ENCODE results near the gene ADGRA1. TPM values are rescaled to one million over a fixed set of nuclear protein-coding genes. Genes with fewer than 3 reads are reported as not detected.

ADGRA1 gene
- polyA plus RNA-seq, 3 donors = 1.2 to 1.7 (median 1.5) TPM

DNA sequence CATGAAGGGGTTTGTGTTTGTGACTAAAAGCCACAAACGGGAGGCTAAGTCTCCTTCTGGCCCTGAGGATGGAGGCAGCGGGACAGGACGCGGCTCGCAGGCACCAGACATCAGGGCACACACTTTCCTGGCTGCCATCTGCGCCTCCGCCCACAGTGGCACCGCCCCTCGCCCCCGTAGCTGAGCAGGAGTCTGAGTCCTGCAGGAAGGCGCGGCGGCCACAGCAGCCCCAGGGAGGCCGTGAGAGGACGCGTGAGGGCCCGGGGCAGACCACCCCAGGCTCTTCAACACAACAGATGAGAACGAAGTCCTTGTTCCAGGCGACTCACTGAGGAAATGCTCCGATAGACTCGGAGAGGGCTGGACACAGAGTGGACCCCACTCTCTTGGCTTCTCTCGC lies 6.6 kb downstream of the ADGRA1 start:
- no peak for DNase-seq (ENCODE audit: low read depth in 3 of 3, low spot score in 2 of 3)

DNA sequence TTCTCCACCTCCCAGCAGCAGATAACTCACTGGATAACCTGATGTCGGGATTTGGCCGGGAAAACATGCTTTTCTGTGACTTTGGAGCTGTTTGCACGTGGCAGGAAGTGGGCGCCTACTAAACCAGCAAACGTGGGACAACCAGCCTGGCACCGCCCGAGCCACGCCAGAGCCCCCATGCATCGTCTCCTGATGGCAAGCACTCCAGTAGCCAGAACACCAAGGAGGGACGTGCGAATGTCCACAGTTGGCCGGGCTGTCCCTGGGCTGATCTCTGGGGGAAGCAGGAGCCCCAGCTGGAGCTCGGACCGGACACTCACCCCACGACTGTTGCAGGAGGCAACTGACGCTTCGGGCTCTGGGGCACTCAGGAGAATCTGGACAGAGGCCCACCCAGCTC lies 7.1 kb downstream of the ADGRA1 start:
- no peak for DNase-seq (ENCODE audit: low read depth in 3 of 3, low spot score in 2 of 3)

DNA sequence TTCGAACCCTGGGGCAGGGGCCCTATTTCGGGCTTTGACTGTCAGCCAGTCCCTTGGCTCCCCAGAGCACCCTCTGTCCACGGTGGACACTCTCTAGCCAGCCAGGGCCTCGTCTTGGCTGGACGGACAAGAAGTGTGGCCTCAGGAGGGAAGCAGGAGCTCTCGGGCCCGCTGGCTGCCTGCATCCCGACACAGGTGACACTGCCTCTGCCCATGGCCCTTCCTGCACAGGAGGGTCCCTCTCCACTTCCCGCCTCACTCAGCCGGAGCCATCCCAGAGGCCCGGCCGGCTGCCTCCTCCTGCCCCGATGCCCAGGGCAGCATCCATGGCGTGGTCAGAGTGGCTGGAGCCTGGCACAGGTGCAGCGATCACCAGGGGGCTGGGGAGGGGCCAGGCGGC lies 7.9 kb downstream of the ADGRA1 start:
- DNase-seq (ENCODE audit: low read depth in 3 of 3, low spot score in 2 of 3) = no peak

DNA sequence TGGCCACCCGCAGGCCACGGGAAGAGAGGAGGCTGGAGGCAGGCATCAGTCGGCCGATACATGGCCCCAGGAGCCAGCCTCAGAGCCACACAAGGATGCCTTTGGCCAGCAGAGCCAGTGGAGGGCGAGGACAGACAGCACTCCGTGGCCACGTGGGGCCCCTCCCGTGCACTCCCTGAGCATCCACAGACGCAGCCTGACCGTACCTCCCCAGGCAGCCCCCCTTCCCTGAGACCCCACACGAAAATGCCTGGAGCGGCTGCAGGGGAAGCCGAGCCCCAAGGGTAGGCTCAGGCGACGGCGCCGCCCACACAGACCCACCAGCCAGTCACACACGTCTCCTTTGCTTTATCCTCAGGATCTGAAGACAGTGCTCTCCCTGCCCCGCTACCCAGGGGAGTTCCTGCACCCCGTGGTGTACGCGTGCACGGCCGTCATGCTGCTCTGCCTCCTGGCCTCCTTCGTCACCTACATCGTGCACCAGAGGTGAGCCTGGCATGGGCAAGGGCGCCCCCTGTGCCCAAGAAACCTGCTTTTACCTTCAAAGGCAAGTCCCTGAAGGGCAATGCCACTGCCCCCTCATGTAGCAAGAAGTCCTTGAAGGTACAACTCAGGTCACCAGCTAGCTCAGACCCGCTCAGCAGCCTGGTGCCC lies 9.0 kb downstream of the ADGRA1 start:
- no peak for DNase-seq (ENCODE audit: low read depth in 3 of 3, low spot score in 2 of 3)

DNA sequence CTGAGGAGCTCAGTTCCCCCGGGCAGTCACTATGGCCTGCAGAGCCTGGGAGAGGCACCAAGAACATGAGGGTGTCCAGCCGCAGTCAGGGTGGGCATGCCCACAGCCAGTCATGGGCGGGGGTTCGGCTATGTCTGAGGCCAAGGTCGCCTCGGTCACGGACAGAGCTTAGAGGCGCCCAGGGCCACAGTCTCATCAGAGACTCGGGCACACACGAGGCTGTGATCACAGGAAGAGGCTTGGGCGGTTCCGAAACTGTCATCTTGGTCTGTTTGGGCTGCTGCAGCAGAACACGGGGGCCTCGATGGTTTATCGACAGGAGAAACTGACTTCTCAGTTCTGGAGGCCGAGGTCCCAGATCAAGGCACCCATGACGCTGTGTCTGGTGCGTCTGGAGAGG lies 9.7 kb downstream of the ADGRA1 start:
- DNase-seq (ENCODE audit: low read depth in 3 of 3, low spot score in 2 of 3) = no peak

DNA sequence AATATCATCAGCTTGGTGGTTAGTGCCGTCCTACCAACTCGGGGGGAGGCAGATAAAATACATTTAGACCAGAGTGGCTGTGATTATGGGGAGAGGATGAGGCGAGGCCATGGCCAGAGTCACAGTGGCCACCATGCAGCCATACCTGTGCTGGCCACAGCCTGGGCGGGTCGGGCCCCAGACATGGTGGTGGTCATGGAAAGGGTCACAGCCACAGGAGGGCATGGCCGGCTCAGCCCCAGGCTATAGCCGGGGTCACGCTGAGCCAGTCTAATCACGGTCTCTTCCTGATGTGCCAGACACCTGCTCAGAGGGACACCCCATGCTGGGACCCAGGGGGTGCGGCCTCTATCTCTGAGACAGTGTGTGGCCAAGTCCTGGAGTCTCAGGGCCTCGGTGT lies 10.2 kb downstream of the ADGRA1 start:
- DNase-seq (ENCODE audit: low read depth in 3 of 3, low spot score in 2 of 3) = no peak

DNA sequence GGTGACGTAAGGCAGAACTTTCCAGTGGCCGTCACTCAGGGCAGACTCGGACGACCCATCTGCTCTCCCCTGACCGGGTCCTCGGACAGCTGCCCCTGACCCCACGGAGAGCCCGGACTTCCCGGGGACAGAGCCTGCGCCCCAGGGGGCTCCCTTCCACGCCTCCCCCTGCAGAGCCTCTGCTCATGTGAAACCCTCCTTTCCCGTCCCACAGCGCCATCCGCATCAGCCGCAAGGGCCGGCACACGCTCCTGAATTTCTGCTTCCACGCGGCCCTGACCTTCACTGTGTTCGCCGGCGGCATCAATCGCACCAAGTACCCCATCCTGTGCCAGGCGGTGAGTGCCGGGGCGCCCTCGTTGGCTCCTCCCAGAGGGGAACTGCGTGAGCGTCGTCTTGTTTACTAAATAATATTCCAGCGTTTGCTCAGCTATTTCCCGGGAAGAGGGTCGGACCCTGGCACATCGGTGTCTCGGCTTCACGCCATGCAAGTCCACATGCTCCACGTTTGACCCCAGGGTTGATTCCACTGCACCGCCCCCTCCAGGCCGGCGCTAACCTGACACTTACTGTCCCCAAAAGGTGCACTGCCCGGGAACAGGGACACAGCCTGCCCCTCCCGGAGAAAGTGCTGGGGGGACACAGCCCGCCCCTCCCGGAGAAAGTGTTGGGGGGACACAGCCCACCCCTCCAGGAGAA lies 10.9 kb downstream of the ADGRA1 start:
- DNase-seq (ENCODE audit: low read depth in 3 of 3, low spot score in 2 of 3) = no peak

DNA sequence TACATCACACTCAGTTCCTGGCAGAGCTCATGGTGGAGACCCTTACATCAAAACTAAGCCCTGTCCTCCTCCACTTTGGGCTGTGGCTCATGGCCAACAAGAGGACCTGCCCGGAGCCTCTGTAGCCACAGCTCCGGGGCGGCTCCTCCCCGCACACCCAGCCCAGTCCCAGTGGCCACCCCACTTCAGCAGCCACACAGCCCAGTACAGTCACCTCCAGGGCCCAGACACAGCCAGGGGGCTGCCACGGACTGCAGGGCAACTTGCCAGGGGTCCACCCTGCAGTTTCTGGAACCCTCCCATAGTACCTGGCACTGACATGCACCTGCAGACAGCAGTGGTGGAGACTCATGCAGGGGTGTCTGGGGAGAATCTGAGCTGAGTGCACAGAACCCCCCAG lies 11.8 kb downstream of the ADGRA1 start:
- DNase-seq (ENCODE audit: low read depth in 3 of 3, low spot score in 2 of 3) = no peak

DNA sequence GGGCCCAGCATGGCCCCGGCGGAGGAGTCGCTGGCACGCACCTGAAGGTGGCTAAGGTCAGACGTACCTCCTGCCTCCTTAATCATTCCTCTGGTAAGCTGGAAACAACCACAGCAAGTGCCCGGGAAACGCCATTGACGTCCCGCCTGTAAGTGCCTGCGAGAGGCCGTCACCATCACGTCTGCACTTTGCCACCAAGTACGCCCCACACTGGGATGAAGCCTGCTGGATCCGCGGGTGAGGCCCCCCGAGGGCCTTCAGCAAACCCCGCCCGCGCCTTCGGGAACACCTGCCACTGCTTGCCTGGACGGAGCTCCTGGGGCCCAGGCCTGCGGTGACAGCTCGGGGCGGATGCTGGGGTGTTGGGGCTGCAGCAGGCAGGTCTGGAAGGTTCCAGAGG lies 12.5 kb downstream of the ADGRA1 start:
- no peak for DNase-seq (ENCODE audit: low read depth in 3 of 3, low spot score in 2 of 3)

DNA sequence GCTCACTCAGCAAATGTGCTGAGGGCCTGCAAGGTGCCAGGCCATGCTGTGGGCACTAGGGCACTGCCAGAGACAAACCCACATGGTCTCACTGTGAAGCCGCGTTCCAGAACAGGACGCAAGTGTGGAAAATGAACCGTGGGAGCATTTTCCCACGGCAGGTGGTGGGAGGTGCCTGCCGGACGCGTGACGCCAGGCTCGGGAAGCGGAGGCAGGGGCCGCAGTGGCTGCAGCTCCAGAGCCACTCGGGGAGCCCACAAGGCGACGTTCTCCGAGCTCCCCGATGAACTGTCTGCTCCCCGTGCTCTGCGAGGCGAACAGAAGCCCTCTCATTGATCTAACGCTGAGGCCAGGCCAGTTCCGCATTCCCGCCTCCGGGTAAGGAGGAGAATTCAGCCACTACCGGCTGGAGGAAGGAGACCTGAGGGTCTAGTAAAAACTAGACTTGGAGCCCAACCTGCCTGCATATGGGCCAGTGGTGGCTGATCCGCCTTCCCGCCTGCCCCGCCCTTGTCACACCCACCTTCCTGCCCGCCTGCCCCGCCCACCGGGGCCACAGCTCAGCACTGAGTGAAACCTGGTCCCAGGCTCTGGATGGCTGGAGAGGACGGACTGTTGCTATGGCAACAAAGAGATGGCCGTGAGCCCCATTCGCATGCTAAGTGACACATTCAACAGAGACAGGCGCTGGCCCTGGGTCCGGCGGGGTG lies 13.1 kb downstream of the ADGRA1 start:
- DNase-seq (ENCODE audit: low read depth in 3 of 3, low spot score in 2 of 3) = no peak

DNA sequence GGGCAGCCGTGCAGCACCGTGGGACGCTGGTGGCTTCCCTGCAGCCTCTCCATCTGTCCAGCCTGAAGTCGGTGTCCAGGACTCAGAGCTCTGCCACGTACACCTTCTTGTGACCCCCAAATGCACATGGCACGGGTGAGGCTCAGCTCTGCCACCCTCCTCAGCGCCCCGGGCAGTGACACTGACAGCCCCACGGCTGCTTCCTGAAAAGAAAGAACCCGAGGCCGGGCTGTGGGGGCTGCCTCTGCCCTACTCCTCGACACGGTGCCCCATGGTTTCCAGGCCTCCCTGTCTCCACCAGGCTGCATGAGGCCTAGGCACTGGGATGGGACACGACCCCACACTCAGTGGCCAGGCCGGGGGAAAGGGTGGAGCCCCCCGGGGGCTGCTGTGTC lies 13.7 kb downstream of the ADGRA1 start:
- DNase-seq (ENCODE audit: low read depth in 3 of 3, low spot score in 2 of 3) = no peak

DNA sequence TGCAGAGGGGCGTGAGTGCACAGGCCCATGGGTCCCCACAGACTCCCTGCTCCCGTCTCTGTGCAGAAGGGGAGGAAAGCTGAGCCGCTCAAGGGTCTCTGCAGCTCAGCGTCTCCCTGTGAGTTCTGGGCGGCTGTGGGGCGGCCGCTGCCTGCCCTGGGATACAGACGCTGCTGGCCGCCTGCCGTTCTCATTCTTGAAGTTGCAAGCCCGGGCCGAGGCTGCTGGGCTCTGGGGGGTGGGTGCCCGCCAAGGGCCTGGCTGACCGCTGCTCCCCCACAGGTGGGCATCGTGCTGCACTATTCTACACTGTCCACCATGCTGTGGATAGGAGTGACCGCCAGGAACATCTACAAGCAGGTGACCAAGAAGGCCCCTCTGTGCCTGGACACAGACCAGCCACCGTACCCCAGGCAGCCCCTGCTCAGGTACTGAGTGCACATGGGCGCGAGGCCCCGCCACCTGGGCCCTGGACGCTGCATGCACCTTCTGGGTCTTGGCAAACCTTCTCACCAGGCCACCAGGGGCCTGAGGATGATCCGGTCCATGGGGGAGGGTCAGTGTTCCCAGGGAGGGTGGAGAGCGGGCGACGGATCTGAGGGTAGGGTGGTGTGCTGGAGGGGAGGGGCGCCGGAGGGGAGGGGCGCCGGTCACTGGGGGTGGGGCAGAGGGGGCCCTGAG lies 14.8 kb downstream of the ADGRA1 start:
- DNase-seq (ENCODE audit: low read depth in 3 of 3, low spot score in 2 of 3) = no peak

DNA sequence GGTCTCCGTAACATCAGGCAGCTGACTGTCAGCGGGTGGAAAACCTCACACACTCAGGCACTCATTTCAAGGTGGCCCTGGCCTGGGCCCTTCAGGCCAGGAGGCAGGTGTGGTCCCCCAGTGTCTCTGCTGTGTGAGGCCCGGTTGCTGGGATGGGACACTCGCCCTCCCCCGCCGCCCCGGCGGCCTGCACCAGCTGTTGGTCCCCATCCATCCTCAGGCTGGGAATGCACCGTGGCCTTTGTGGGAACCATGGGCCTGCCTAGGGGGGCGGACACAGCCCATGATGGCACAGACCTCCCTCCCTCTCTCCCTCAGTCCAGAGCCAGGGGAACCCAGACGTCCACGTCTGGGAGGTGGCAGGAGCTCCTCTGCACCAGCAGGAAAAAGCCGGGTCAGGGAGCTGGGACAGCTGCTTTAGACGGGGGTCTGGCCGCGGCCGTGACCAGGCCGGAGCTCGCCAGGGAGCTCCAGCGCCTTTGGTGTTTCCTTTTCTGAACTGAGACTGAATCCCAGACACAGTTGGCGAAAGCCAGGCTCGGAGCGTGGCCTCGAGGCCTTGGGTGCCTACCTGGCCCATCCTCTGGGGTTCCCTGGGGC lies 15.7 kb downstream of the ADGRA1 start:
- no peak for DNase-seq (ENCODE audit: low read depth in 3 of 3, low spot score in 2 of 3)

DNA sequence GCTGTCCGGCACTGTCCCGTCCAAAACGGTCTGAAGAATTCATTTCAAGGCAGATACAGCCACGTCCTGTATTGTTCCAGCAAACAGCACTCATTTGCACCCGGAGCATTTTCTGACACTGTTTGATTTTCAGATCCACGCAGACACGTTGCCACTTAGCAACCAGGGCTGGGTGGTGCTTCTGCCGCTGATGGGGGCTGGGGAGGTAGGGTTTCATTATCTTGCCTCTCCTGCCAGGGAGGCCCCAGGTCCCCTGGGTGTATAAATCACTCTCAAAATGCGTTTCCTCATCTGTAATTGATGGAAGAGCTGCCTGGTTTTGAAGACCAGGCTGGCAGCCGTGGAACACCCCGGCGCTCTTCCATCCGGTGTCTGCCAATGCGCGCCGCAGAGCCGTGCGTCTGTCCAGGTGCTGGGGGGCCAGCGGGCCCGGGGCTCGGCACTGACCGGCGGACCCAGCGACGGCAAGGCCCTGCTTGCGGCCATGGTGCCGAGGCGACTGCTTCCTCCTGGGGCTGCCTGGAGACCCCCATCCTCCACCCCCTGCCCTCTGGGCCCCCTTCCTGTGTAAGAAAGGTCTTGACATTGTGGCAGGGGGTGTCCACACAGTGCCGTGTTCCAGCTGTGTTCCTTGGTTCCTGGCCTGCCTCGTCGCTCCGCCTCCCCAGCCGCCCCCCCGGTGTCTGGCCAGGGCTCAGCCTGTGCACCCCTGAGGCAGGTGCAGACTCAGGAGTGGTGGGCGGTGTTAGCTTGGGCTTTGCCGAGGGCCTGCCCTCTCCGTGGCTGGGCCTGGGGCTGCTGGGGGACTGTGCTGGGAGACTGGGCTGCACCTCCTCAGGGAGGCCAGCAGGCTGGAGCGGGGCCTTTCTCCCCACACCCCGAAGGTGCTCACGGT lies 16.6 kb downstream of the ADGRA1 start:
- no peak for DNase-seq (ENCODE audit: low read depth in 3 of 3, low spot score in 2 of 3)

DNA sequence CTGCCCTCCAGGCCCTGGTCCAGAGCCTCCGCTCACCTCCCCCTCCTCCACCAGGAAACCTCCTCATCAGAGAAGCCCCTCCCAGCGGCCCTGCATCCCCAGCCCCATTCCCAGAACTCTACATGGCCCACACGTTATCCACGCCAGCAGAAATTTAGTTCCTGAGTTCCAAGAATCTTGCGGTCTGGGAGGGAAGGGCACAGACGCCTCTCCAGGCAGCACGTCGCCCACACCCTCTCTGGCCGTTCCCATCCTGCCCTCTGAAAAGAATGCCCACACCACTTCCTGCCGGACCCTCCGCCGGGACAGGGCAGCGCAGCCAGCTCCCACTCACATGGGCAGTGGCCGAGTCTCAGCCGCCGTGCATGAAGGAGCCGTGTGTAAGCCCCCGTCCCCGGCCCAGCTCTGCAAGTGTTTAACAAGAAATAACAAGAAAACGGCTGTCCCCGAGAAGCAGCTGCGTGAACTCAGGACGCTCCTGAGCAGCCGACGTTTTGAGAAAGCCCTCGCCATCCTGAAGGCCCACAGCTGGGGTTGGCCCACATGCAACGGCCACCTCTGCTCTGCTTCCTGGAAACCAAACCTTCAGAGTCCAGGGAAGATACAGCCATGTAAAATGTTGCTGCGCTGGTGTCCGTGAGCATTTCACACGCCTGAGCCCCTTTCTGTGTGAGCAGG lies 17.4 kb downstream of the ADGRA1 start:
- DNase-seq (ENCODE audit: low read depth in 3 of 3, low spot score in 2 of 3) = no peak

DNA sequence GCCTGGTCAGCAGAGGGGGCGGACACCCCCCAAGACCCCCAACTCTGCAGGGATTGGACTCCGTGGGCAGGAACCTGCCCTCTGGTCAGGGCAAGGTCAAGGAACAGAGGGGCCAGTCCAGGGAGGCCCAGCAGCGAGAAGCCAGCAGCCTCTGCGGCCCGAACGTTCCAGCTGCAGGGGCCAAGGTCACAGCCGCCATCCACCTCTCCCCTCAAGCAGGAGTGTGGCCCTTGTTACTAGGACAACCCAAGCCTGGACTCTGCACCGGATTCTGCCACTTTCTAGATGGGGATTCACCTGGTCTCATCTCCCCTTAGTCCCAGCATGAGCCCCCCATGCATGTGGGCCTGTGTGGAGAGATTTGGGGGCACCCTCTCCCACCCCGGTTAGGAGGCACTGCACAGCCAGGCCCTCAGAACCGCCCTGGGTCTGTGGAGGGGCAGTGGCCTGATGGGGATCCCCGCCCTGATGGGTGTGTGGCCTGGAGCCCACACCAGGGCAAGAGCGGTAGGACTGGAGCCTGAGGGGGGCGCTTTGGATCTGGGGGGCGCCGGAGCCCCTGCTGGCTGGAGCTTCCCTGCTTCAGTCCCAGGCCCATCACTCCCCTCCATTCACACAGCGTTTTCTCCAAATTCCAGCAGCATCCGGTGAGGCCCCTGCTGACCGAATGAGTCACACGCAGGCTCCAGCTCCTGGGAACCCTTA lies 18.1 kb downstream of the ADGRA1 start:
- DNase-seq (ENCODE audit: low read depth in 3 of 3, low spot score in 2 of 3) = no peak

DNA sequence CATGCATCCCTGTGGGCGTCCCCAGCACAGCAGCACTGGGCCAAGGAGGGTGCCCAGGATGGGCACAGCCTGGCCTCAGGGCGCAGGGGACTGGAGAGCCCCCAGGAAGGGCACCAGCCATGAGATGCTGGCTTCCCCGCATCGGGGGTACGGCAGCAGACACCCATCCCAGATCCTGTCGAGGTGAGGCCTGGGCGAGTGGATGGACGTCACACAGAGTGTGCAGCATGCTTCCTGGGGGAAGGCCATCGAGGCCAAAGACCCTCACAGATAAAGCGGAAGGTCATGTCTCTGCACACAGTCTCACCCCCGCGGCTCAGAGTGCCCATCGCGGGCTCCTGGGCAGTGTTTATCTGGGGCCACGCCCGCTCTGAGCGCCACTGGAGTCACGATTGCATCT lies 18.8 kb downstream of the ADGRA1 start:
- no peak for DNase-seq (ENCODE audit: low read depth in 3 of 3, low spot score in 2 of 3)

DNA sequence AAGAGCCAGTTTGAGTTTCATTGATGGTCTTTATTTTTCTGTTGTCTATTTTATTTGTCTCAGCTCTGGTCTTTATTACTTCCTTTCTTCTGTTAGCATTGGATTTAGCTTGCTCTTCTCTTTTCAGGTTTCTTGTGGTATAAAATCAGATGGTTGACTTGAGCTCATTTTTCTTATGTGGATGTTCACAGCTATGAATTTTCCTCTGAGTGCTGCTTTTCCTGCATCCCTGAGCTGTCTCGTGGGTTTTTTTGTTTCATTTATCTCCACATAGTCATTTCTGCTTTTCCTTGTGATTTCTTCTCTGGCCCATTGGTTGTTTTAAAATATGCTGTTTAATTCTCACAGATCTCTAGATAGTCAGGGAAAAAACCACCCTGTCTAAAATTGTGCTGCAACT lies 19.7 kb downstream of the ADGRA1 start:
- no peak for DNase-seq (ENCODE audit: low read depth in 3 of 3, low spot score in 2 of 3)

DNA sequence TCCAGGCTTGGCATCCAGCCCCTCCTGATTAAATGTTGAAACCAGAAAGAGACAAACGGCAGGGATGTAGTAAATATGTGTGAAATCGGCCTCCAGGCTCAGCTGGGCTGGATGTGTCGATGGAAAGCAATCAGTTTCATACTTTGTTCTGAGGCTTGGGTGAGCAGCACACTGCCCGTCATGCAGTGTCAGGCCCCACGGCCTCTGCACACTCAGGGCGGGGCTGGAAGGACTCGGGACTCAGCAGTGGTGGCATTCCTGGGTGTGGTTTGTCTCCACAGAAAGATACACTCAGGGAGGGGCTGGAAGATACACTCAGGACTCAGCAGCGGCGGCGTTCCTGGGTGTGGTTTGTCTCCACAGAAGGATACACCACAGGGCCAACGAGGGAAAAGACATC lies 22.0 kb downstream of the ADGRA1 start:
- DNase-seq (ENCODE audit: low read depth in 3 of 3, low spot score in 2 of 3) = no peak
